H1 (cell line): ENCODE results near the gene UNK.

ENCODE experiments used
- EP300 ChIP-seq, 2 experiments: IDR thresholded peaks; 1 replicate in 1 of 2; 2 replicates in 1 of 2; pipeline ENCODE4 v1.6.1; 2011 to 2012; ENCODE audit warnings: low read depth in 2 of 2, low read length in 2 of 2, mild to moderate bottlenecking in 2 of 2, borderline replicate concordance in 1 of 2, inconsistent platforms in 1 of 2, moderate library complexity in 1 of 2
- EZH2 ChIP-seq: fragments of 200-600 bp; sonication (generic); IDR thresholded peaks from 2 replicates; pipeline ENCODE4 v1.7.1; 2012; ENCODE audit warnings: low read depth, mild to moderate bottlenecking, moderate library complexity, low read length, inconsistent platforms; ENCODE audit not compliant: severe bottlenecking
- KDM1A ChIP-seq: fragments of 200-600, 300-600 bp; sonication (generic); IDR thresholded peaks from 2 replicates; pipeline ENCODE4 v1.7.1; 2016; ENCODE audit warnings: mild to moderate bottlenecking, low read length, borderline replicate concordance
- MAX ChIP-seq: IDR thresholded peaks from 2 replicates; pipeline ENCODE4 v1.6.1; 2012; ENCODE audit warnings: inconsistent platforms
- PHF8 ChIP-seq: fragments of 200-600 bp; sonication (generic); conservative IDR thresholded peaks from 2 replicates; pipeline ENCODE4 v1.7.1; 2012; ENCODE audit warnings: low read depth, mild to moderate bottlenecking, inconsistent platforms, low read length, moderate library complexity
- POLR2AphosphoS5 ChIP-seq: IDR thresholded peaks from 2 replicates; pipeline ENCODE4 v1.6.1; 2011; ENCODE audit warnings: low read depth, low read length
- RAD21 ChIP-seq, 2 experiments: IDR thresholded peaks in 1 of 2; conservative IDR thresholded peaks in 1 of 2; 2 replicates each; pipeline ENCODE4 v1.6.1; 2011; ENCODE audit warnings: low read depth in 2 of 2, low read length in 2 of 2, improper control_type of control experiment in 1 of 2, inconsistent platforms in 1 of 2, mild to moderate bottlenecking in 1 of 2, moderate library complexity in 1 of 2
- SIX5 ChIP-seq: IDR thresholded peaks from 2 replicates; pipeline ENCODE4 v1.6.1; 2011; ENCODE audit warnings: mild to moderate bottlenecking, low read depth, low read length
- SP4 ChIP-seq: IDR thresholded peaks from 2 replicates; pipeline ENCODE4 v1.6.1; 2012; ENCODE audit warnings: low read length, inconsistent platforms
- TAF1 ChIP-seq: IDR thresholded peaks from 2 replicates; pipeline ENCODE4 v1.6.1; 2011; ENCODE audit warnings: mild to moderate bottlenecking, low read depth, low read length
- YY1 ChIP-seq: IDR thresholded peaks from 2 replicates; pipeline ENCODE4 v1.6.1; 2011; ENCODE audit warnings: low read depth, mild to moderate bottlenecking, low read length
- ZNF274 ChIP-seq: IDR thresholded peaks from 2 replicates; pipeline ENCODE4 v1.7.0; 2012; ENCODE audit warnings: low read length, borderline replicate concordance; ENCODE audit errors: extremely low read depth
- TF ChIP-seq, protein P1 (sequence below), 3 experiments: IDR thresholded peaks; 1 replicate in 2 of 3; 2 replicates in 1 of 3; pipeline versions ENCODE4 v1.5.1 to v1.6.1; 2011; ENCODE audit warnings: low read length in 3 of 3, mild to moderate bottlenecking in 3 of 3, inconsistent platforms in 2 of 3, low read depth in 1 of 3, moderate library complexity in 1 of 3; ENCODE audit not compliant: insufficient read depth in 1 of 3; ENCODE audit errors: control extremely low read depth in 1 of 3
- TF ChIP-seq, protein P2 (sequence below): IDR thresholded peaks from 2 replicates; pipeline ENCODE4 v1.6.1; 2011; ENCODE audit warnings: low read depth, mild to moderate bottlenecking, low read length; ENCODE audit not compliant: insufficient read depth

- no peak for TF ChIP-seq EP300 (IDR thresholded peaks at IDR 0.05; ENCODE audit: borderline replicate concordance in 1 of 2, low read depth in 2 of 2, low read length in 2 of 2)
- TF ChIP-seq PHF8 = no peak
- TF ChIP-seq, protein P1, sequence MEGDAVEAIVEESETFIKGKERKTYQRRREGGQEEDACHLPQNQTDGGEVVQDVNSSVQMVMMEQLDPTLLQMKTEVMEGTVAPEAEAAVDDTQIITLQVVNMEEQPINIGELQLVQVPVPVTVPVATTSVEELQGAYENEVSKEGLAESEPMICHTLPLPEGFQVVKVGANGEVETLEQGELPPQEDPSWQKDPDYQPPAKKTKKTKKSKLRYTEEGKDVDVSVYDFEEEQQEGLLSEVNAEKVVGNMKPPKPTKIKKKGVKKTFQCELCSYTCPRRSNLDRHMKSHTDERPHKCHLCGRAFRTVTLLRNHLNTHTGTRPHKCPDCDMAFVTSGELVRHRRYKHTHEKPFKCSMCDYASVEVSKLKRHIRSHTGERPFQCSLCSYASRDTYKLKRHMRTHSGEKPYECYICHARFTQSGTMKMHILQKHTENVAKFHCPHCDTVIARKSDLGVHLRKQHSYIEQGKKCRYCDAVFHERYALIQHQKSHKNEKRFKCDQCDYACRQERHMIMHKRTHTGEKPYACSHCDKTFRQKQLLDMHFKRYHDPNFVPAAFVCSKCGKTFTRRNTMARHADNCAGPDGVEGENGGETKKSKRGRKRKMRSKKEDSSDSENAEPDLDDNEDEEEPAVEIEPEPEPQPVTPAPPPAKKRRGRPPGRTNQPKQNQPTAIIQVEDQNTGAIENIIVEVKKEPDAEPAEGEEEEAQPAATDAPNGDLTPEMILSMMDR (IDR thresholded peaks at IDR 0.05; ENCODE audit: control extremely low read depth in 1 of 3, insufficient read depth in 1 of 3, low read depth in 1 of 3, low read length in 3 of 3) = no peak
- no peak for TF ChIP-seq ZNF274
- TF ChIP-seq RAD21 (IDR thresholded peaks at IDR 0.05 in 1 of 2, conservative IDR thresholded peaks at IDR 0.05 in 1 of 2; ENCODE audit: low read depth in 2 of 2, low read length in 2 of 2) = no peak
- TF ChIP-seq YY1 = no peak
- no peak for TF ChIP-seq SP4
- no peak for TF ChIP-seq TAF1
- no peak for TF ChIP-seq POLR2AphosphoS5
- TF ChIP-seq EZH2 = no peak
- no peak for TF ChIP-seq MAX
- TF ChIP-seq, protein P2, sequence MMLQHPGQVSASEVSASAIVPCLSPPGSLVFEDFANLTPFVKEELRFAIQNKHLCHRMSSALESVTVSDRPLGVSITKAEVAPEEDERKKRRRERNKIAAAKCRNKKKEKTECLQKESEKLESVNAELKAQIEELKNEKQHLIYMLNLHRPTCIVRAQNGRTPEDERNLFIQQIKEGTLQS = no peak
- no peak for TF ChIP-seq SIX5
- no peak for TF ChIP-seq KDM1A
Measured at GRCh38 chr17:75736173-75736835, 48.3 kb upstream of the UNK start.
